Placental pericyte (primary cell): ENCODE measurements around the gene KREMEN1. TPM values are rescaled to one million over a fixed set of nuclear protein-coding genes. Genes with fewer than 3 reads are reported as not detected.

Experiments
- small RNA-seq: library from RNA; depleted of rRNA; stranded (forward); fragments of <200 nt; gene quantifications from one replicate; pipeline ENCODE3, GENCODE V24; 2012; ENCODE audit warnings: low replicate concordance
- total RNA-seq: library from RNA; depleted of rRNA; stranded (reverse); fragments of >200 nt; gene quantifications from 2 replicates; pipeline ENCODE4 v1.2.3, GENCODE V29; 2012

The KREMEN1 gene
- total RNA-seq = 7.0 and 12.0 TPM in 2 replicates

GRCh38 chr22:29072979-29073617, at the start of gene KREMEN1:
TSS of gene KREMEN1 (plus strand) at chr22:29073035. CDS start at chr22:29073131, 96 bp downstream.

GRCh38 chr22:29061773-29062172, 11.1 kb upstream of the KREMEN1 start, which contains the start of gene C22orf31:
TSS of gene C22orf31 (minus strand) at chr22:29061831. CDS start at chr22:29061792, 39 bp downstream.

GRCh38 chr22:29205594-29206371, 132.9 kb downstream of the KREMEN1 start, which contains the start of gene EMID1:
TSS of gene EMID1 (plus strand) at chr22:29205896. CDS start at chr22:29206039, 143 bp downstream.

Small RNA genes lying within 50 kb of the gene (small RNA-seq; reads per million reads assigned to genes)
- gene RNU6-1219P = not detected
- not detected for gene RNU6-810P

Other genes starting within 250 kb of the KREMEN1 start
- 3.3 and 5.6 TPM in 2 replicates for gene ZNRF3, start 189.5 kb upstream of the KREMEN1 start, total RNA-seq
- gene C22orf31, start 11.2 kb upstream of the KREMEN1 start, total RNA-seq = not detected in 2 replicates
- not detected in 2 replicates for gene EMID1, start 132.9 kb downstream of the KREMEN1 start, total RNA-seq
- gene RHBDD3, start 194.9 kb downstream of the KREMEN1 start, total RNA-seq = 21.2 and 37.4 TPM in 2 replicates
- 154 and 257 TPM in 2 replicates for gene EWSR1, start 195.2 kb downstream of the KREMEN1 start, total RNA-seq
- 9.4 and 42.7 TPM in 2 replicates for gene GAS2L1, start 233.6 kb downstream of the KREMEN1 start, total RNA-seq
- not detected in 2 replicates for gene RASL10A, start 242.7 kb downstream of the KREMEN1 start, total RNA-seq